H9 (cell line): ENCODE data around the gene TBC1D9. TPM values are rescaled to one million over a fixed set of nuclear protein-coding genes. Genes with fewer than 3 reads are reported as not detected.

Source experiments
- DNase-seq: peaks from one replicate; pipeline ENCODE4 v3.0.0-alpha.2; 2017
- H2AFZ ChIP-seq: one replicate; pipeline ENCODE4 v1.6.1; 2013; ENCODE audit warnings: mild to moderate bottlenecking, low read length, control low read depth, moderate library complexity
- H2AK5ac ChIP-seq: 2 replicates; pipeline ENCODE4 v1.6.1; 2013; ENCODE audit warnings: low read length, control low read depth, mixed read lengths; ENCODE audit not compliant: insufficient read length
- H2BK120ac ChIP-seq: one replicate; pipeline ENCODE4 v1.6.1; 2013; ENCODE audit warnings: low read depth, mild to moderate bottlenecking, low read length, control low read depth, inconsistent platforms; ENCODE audit not compliant: poor library complexity, severe bottlenecking
- H2BK12ac ChIP-seq: 2 replicates; pipeline ENCODE4 v1.6.1; 2013; ENCODE audit warnings: low read length, control low read depth, mixed read lengths, low read depth; ENCODE audit not compliant: insufficient read length
- H2BK15ac ChIP-seq: 2 replicates; pipeline ENCODE4 v1.6.1; 2013; ENCODE audit warnings: low read depth, low read length, control low read depth
- H2BK20ac ChIP-seq: one replicate; pipeline ENCODE4 v1.6.1; 2013; ENCODE audit warnings: low read depth, mild to moderate bottlenecking, low read length, control low read depth, inconsistent platforms; ENCODE audit not compliant: poor library complexity, severe bottlenecking
- H2BK5ac ChIP-seq: 2 replicates; pipeline ENCODE4 v1.6.1; 2013; ENCODE audit warnings: low read length, control low read depth, mixed read lengths; ENCODE audit not compliant: insufficient read length
- H3K14ac ChIP-seq: 2 replicates; pipeline ENCODE4 v1.6.1; 2013; ENCODE audit warnings: low read length, control low read depth; ENCODE audit not compliant: insufficient read depth
- H3K18ac ChIP-seq: 2 replicates; pipeline ENCODE4 v1.6.1; 2013; ENCODE audit warnings: low read depth, mild to moderate bottlenecking, mixed read lengths, low read length, control low read depth; ENCODE audit not compliant: insufficient read length
- H3K23ac ChIP-seq: 2 replicates; pipeline ENCODE4 v1.6.1; 2013; ENCODE audit warnings: low read length, control low read depth, mixed read lengths, low read depth; ENCODE audit not compliant: insufficient read length
- H3K23me2 ChIP-seq: 2 replicates; pipeline ENCODE4 v1.6.1; 2013; ENCODE audit warnings: low read depth, mild to moderate bottlenecking, mixed read lengths, low read length, control low read depth; ENCODE audit not compliant: insufficient read length, poor library complexity, severe bottlenecking
- H3K27ac ChIP-seq: 2 replicates; pipeline ENCODE4 v1.5.1; 2013; ENCODE audit warnings: low read length, control low read depth, mixed read lengths, low read depth; ENCODE audit not compliant: insufficient read length
- H3K27me3 ChIP-seq: 2 replicates; pipeline ENCODE4 v1.6.1; 2013; ENCODE audit warnings: low read length, control low read depth, inconsistent platforms; ENCODE audit not compliant: insufficient read depth
- H3K4ac ChIP-seq: 2 replicates; pipeline ENCODE4 v1.6.1; 2013; ENCODE audit warnings: low read depth, mild to moderate bottlenecking, control low read depth, inconsistent platforms, low read length, moderate library complexity
- H3K4me1 ChIP-seq: 2 replicates; pipeline ENCODE4 v1.6.1; 2013; ENCODE audit warnings: low read length, control low read depth, inconsistent platforms; ENCODE audit not compliant: insufficient read depth
- H3K4me2 ChIP-seq: 2 replicates; pipeline ENCODE4 v1.6.1; 2013; ENCODE audit warnings: low read length, control low read depth, mixed read lengths; ENCODE audit not compliant: insufficient read length, insufficient read depth
- H3K56ac ChIP-seq: 2 replicates; pipeline ENCODE4 v1.6.1; 2013; ENCODE audit warnings: low read depth, mild to moderate bottlenecking, mixed read lengths, low read length, control low read depth; ENCODE audit not compliant: insufficient read length
- H3K79me1 ChIP-seq: 2 replicates; pipeline ENCODE4 v1.6.1; 2013; ENCODE audit warnings: low read depth, mild to moderate bottlenecking, moderate library complexity, low read length, control low read depth, inconsistent platforms; ENCODE audit not compliant: insufficient read depth, poor library complexity, severe bottlenecking
- H3K79me2 ChIP-seq: 2 replicates; pipeline ENCODE4 v1.6.1; 2013; ENCODE audit warnings: low read length, control low read depth, inconsistent platforms; ENCODE audit not compliant: insufficient read depth
- H3K9ac ChIP-seq: 2 replicates; pipeline ENCODE4 v1.6.1; 2013; ENCODE audit warnings: low read length, control low read depth, mixed read lengths; ENCODE audit not compliant: insufficient read length; ENCODE audit errors: extremely low read depth
- H3K9me3 ChIP-seq: one replicate; pipeline ENCODE4 v1.6.1; 2013; ENCODE audit warnings: low read depth, low read length, inconsistent platforms; ENCODE audit not compliant: control insufficient read depth
- H3T11ph ChIP-seq: one replicate; pipeline ENCODE4 v1.6.1; 2013; ENCODE audit warnings: mild to moderate bottlenecking, low read length, control low read depth, inconsistent platforms
- H4K20me1 ChIP-seq: one replicate; pipeline ENCODE4 v1.6.1; 2013; ENCODE audit not compliant: control insufficient read depth, insufficient read length, insufficient read depth
- H4K5ac ChIP-seq: 2 replicates; pipeline ENCODE4 v1.6.1; 2013; ENCODE audit warnings: low read depth, mild to moderate bottlenecking, mixed read lengths, low read length, control low read depth; ENCODE audit not compliant: insufficient read length
- H4K8ac ChIP-seq: replicated peaks from 2 replicates; pipeline ENCODE4 v1.6.1; 2013; ENCODE audit warnings: low read length, control low read depth, mixed read lengths, low read depth; ENCODE audit not compliant: insufficient read length
- H4K91ac ChIP-seq: 2 replicates; pipeline ENCODE4 v1.6.1; 2013; ENCODE audit warnings: low read depth, mild to moderate bottlenecking, moderate library complexity, mixed read lengths, low read length, control low read depth; ENCODE audit not compliant: insufficient read length
- H3K27ac Mint-ChIP-seq, 3 experiments: 2 replicates in 2 of 3; 3 replicates in 1 of 3; pipeline ENCODE4 v1.8.0; 2020 to 2021; ENCODE audit warnings: mixed read lengths in 3 of 3, mild to moderate bottlenecking in 1 of 3, moderate library complexity in 1 of 3
- H3K27me3 Mint-ChIP-seq: 2 replicates; pipeline ENCODE4 v1.8.0; 2021; ENCODE audit warnings: low read depth, mild to moderate bottlenecking, moderate library complexity, mixed read lengths
- H3K36me3 Mint-ChIP-seq, 3 experiments: 2 replicates in 2 of 3; 3 replicates in 1 of 3; pipeline ENCODE4 v1.8.0; 2020 to 2021; ENCODE audit warnings: low read depth in 3 of 3, mixed read lengths in 3 of 3; ENCODE audit not compliant: insufficient read depth in 1 of 3
- H3K4me1 Mint-ChIP-seq, 2 experiments: 2 replicates each; pipeline ENCODE4 v1.8.0; 2020; ENCODE audit warnings: mixed read lengths in 2 of 2
- H3K4me3 Mint-ChIP-seq, 2 experiments: 2 replicates in 1 of 2; 3 replicates in 1 of 2; pipeline ENCODE4 v1.8.0; 2020 to 2021; ENCODE audit warnings: mild to moderate bottlenecking in 2 of 2, mixed read lengths in 2 of 2, moderate library complexity in 1 of 2
- H3K9me3 Mint-ChIP-seq, 2 experiments: 2 replicates in 1 of 2; 3 replicates in 1 of 2; pipeline ENCODE4 v1.8.0; 2020; ENCODE audit warnings: mild to moderate bottlenecking in 2 of 2, mixed read lengths in 2 of 2, moderate library complexity in 1 of 2
- CTCF ChIP-seq: fragments of 200-600 bp; sonication (generic); conservative IDR thresholded peaks from 3 replicates; pipeline ENCODE4 v1.8.0; 2021; ENCODE audit warnings: antibody characterized with exemption, mild to moderate bottlenecking
- WGBS: extraction: QIAGEN DNeasy Blood & Tissue Kit; methylation state at CpG from one replicate; pipeline ENCODE4 v1.1.7; 2013; ENCODE audit warnings: missing lambda C conversion rate, low lambda C conversion rate, mixed read lengths; ENCODE audit not compliant: insufficient read length; ENCODE audit errors: extremely low coverage; 5-methylcytosine and 5-hydroxymethylcytosine counted together
- total RNA-seq: library from RNA; stranded (reverse); gene quantifications from 2 replicates; pipeline ENCODE4 v1.2.1, GENCODE V29; 2021

Gene TBC1D9
- total RNA-seq, 1 experiment from 2014 or later, result 0.63 TPM

- Histone ChIP-seq H3K27me3 (no peaks in the 10 kb centered on the region), H4K5ac (no peak overlapping the region), H2AK5ac (no peak overlapping the region), H3K4me1 (no peaks in the 10 kb centered on the region), H2BK12ac (no peak overlapping the region), H3K56ac (no peak overlapping the region), H2BK15ac (no peak overlapping the region), H3K23ac (no peak overlapping the region), H3K27ac (no peak overlapping the region), H2BK5ac (no peak overlapping the region), H3K9me3 (no peaks in the 10 kb centered on the region), H3K23me2 (no peaks in the 10 kb centered on the region), H3K4ac (no peak overlapping the region), H3T11ph (no peak overlapping the region), H2BK20ac (no peak overlapping the region), H3K14ac (no peak overlapping the region), H3K4me2 (no peak overlapping the region), H2BK120ac (no peak overlapping the region), H2AFZ (no peak overlapping the region), H3K18ac (no peak overlapping the region), H4K20me1 (no peaks in the 10 kb centered on the region), H4K91ac (no peak overlapping the region), H3K79me2 (no peaks in the 10 kb centered on the region), H3K9ac (no peak overlapping the region), H3K79me1 (no peaks in the 10 kb centered on the region), H4K8ac (no peak overlapping the region)
- no peak overlapping the region for H3K4me3 Mint-ChIP-seq
- no peaks in the 10 kb centered on the region; the same call in 1 of the 2 replicates for H3K27me3 Mint-ChIP-seq
- H3K4me1 Mint-ChIP-seq, result peaks cover 3 to 7% of the 10 kb centered on the region in 2 experiments
- no peaks in the 10 kb centered on the region for H3K36me3 Mint-ChIP-seq
- no peaks in the 10 kb centered on the region; a peak in 1 of 5 replicates for H3K9me3 Mint-ChIP-seq
- WGBS, result no CpG with 5 or more reads among the region's 6 CpGs
- peak; percentile 42; the same call in 2 of the 3 replicates for TF ChIP-seq CTCF
- no peak overlapping the region for H3K27ac Mint-ChIP-seq
- DNase-seq, result no peak
Observed at GRCh38 chr4:140609548-140610425, 146.4 kb downstream of the TBC1D9 start.
